Measurements from ENCODE around the gene CLEC17A. TPM values are rescaled to one million over a fixed set of nuclear protein-coding genes. Genes with fewer than 3 reads are reported as not detected.
"Not testable (repeated sequence)": the region's sequence is repeated elsewhere in the genome, so short reads cannot be mapped to it uniquely, and the experiment has no call there.

The CLEC17A gene
- total and polyA plus RNA-seq, 7 donors = 0.03 to 0.04 TPM; not detected in 5

DNA sequence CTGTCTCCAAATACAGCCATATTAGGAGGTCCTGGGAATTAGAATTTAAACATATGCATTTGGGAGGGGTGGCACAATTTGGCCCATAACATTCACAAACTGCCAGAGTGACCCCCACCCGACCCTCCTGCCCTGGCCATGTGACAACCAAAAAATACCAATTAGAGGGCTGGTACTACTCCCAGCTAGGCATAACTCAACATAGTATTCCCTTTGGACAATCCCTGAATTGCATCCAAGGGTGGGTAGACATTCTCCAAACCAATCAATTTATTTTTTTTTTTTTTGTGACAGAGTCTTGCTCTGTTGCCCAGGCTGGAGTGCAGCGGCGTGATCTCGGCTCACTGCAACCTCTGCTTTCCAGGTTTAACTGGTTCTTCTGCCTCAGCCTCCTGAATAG, 29.8 kb downstream of the CLEC17A start:
- no peak for ATAC-seq
- intact Hi-C loops (cut with DNase I) = no loop called here
- TF ChIP-seq, protein P1, sequence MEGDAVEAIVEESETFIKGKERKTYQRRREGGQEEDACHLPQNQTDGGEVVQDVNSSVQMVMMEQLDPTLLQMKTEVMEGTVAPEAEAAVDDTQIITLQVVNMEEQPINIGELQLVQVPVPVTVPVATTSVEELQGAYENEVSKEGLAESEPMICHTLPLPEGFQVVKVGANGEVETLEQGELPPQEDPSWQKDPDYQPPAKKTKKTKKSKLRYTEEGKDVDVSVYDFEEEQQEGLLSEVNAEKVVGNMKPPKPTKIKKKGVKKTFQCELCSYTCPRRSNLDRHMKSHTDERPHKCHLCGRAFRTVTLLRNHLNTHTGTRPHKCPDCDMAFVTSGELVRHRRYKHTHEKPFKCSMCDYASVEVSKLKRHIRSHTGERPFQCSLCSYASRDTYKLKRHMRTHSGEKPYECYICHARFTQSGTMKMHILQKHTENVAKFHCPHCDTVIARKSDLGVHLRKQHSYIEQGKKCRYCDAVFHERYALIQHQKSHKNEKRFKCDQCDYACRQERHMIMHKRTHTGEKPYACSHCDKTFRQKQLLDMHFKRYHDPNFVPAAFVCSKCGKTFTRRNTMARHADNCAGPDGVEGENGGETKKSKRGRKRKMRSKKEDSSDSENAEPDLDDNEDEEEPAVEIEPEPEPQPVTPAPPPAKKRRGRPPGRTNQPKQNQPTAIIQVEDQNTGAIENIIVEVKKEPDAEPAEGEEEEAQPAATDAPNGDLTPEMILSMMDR (IDR thresholded peaks at IDR 0.05) = no peak
- Histone ChIP-seq H3K4me1 (no peaks in the 10 kb centered on the region), H3K9me3 (no peaks in the 10 kb centered on the region), H3K27me3 (ENCODE audit: insufficient read depth in 3 of 3, low read length in 2 of 3) (peaks cover 0 to 2% (median 0%) of the 10 kb centered on the region in 3 donors), H3K36me3 (ENCODE audit: insufficient read depth in 1 of 2, low read depth in 1 of 2) (no peaks in the 10 kb centered on the region), H3K4me3 (no peak overlapping the region), H3K27ac (no peak overlapping the region)
- no peak for DNase-seq
- 81 to 90% (median 83%) methylated on average over 4 of the region's 4 CpGs for WGBS, 3 donors

DNA sequence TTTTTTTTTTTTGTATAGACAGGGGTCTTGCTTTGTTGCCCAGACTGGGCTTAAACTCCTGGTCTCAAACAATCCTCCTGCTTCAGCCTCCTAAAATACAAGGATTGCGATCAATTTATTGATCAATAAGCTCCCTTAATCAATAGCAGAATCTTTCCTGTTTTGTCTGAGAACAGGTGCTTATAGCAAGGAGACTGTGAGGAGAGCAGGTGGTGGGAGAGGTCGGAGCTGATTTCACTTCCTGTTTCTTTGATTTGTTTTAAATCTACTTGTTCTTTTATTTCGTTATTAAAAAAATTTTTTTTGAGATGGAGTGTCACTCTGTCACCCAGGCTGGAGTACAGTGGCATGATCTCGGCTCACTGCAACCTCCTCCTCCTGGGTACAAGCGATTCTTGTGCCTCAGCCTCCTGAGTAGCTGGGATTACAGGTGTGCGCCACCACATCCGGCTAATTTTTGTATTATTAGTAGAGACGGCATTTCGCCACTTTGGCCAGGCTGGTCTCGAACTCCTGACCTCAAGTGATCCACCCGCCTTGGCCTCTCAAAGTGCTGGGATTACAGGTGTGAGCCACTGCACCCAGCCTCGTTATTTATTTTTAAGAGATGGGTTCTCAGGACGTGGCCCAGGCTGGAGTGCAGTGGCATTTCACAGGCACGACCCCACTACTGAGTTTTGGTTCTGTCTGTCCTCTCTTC, 30.7 kb downstream of the CLEC17A start:
- H3K4me1 ChIP-seq; H3K4me3 ChIP-seq; ATAC-seq; intact Hi-C loops (cut with DNase I); H3K9me3 ChIP-seq; H3K36me3 ChIP-seq (ENCODE audit: insufficient read depth in 1 of 2, low read depth in 1 of 2); H3K27me3 ChIP-seq (ENCODE audit: insufficient read depth in 3 of 3, low read length in 2 of 3); H3K27ac ChIP-seq; DNase-seq: not testable (repeated sequence)
- WGBS, 3 donors = 71 to 74% (median 72%) methylated on average over 14 of the region's 14 CpGs

DNA sequence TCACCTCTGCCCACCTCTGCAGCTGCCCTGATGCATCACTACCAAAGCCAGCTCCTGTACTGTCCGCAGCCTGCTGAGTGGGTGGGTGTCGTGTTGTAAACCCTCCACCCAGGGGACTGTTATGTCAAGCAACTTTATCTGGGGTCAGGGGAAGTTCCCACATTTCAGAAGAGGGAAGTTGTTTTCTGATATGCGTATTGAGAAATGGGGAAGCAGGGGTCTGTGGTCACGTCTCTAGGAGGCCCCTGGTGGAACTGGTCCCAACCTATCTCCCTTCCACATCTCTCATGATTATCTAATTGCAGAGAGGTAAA, 31.2 kb downstream of the CLEC17A start:
- peaks cover 4% of the 10 kb centered on the region for H3K9me3 ChIP-seq
- DNase-seq = no peak
- intact Hi-C loops (cut with DNase I) = no loop called here
- peaks cover 0 to 2% (median 0%) of the 10 kb centered on the region in 3 donors for H3K27me3 ChIP-seq (ENCODE audit: insufficient read depth in 3 of 3, low read length in 2 of 3)
- no peak overlapping the region for H3K27ac ChIP-seq
- TF ChIP-seq, protein P1 (IDR thresholded peaks at IDR 0.05) = no peak
- H3K4me1 ChIP-seq = no peaks in the 10 kb centered on the region
- WGBS, 3 donors = 48 to 53% (median 50%) methylated on average over 4 of the region's 4 CpGs
- H3K36me3 ChIP-seq (ENCODE audit: insufficient read depth in 1 of 2, low read depth in 1 of 2) = no peaks in the 10 kb centered on the region
- no peak overlapping the region for H3K4me3 ChIP-seq
- no peak for ATAC-seq

DNA sequence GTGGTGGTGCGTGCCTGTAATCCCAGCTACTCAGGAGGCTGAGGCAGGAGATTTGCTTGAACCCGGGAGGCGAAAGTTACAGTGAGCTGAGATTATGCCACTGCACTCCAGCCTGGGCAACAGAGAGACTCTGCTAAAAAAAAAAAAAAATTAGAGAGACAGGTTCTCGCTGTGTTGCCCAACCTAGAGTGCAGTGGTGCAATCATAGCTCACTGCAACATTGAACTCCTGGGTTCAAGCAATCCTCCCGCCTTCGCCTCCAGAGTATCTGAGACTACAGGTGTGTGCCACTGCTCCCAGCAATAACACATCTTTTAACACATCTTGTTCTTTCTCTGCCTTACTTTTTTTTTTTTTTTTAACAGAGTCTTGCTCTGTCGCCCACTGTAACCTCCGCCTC, 32.7 kb downstream of the CLEC17A start:
- ATAC-seq (no peak), DNase-seq (no peak)
- WGBS, 3 donors = 88 to 98% (median 96%) methylated on average over 8 of the region's 8 CpGs
- TF ChIP-seq, protein P1 (IDR thresholded peaks at IDR 0.05) = no peak
- no peak overlapping the region for H3K4me3 ChIP-seq
- H3K27me3 ChIP-seq (ENCODE audit: insufficient read depth in 3 of 3, low read length in 2 of 3) = no peaks in the 10 kb centered on the region
- H3K36me3 ChIP-seq (ENCODE audit: insufficient read depth in 1 of 2, low read depth in 1 of 2) = no peaks in the 10 kb centered on the region
- intact Hi-C loops (cut with DNase I) = no loop called here
- peaks cover 15% of the 10 kb centered on the region for H3K9me3 ChIP-seq
- no peak overlapping the region for H3K27ac ChIP-seq
- H3K4me1 ChIP-seq = no peaks in the 10 kb centered on the region

DNA sequence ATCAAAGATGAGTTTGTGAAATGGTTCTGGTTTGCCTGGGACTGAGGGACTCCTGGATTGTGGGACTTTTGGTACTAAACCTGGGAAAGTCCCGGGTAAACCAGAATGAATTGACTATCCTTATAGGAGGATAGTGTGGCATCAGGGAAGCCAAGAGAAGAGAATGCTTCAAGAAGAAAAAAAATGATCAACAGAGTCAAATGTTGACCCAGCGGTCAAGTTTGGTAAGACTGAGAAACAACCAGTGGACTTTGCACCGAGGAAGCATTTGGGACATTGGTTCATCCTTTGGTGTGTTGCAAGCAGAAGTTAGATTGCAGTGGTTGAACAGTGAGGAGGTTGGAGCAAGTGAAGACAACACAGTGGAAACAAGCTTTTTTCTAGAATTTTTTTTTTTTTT, 33.5 kb downstream of the CLEC17A start:
- TF ChIP-seq, protein P1 (IDR thresholded peaks at IDR 0.05) = no peak
- intact Hi-C loops (cut with DNase I) = no loop called here
- H3K4me1 ChIP-seq = no peaks in the 10 kb centered on the region
- no peak overlapping the region for H3K4me3 ChIP-seq
- ATAC-seq (no peak), DNase-seq (no peak)
- 91 to 95% (median 95%) methylated on average over 3 of the region's 3 CpGs for WGBS, 3 donors
- H3K9me3 ChIP-seq = peaks cover 15% of the 10 kb centered on the region
- no peak overlapping the region for H3K27ac ChIP-seq
- H3K36me3 ChIP-seq (ENCODE audit: insufficient read depth in 1 of 2, low read depth in 1 of 2) = no peaks in the 10 kb centered on the region
- H3K27me3 ChIP-seq (ENCODE audit: insufficient read depth in 3 of 3, low read length in 2 of 3) = no peaks in the 10 kb centered on the region
